NCI-H2227 treated with DMSO at 0.1 percent for 48 hours (cell line): ENCODE measurements around the gene RAB11FIP5.
"Not testable (repeated sequence)": the region's sequence is repeated elsewhere in the genome, so short reads cannot be mapped to it uniquely, and the experiment has no call there.

ENCODE experiments used
- DNase-seq: peaks from one replicate; lab custom pipeline; 2025; lab: John Stamatoyannopoulos, UW

The RAB11FIP5 gene

GRCh38 chr2:73069041-73069854, 43.5 kb downstream of the RAB11FIP5 start:
- DNase-seq = no peak

- DNase-seq = no peak
Observed at GRCh38 chr2:73068147-73068546, 44.6 kb downstream of the RAB11FIP5 start.

GRCh38 chr2:73067043-73067442, 45.7 kb downstream of the RAB11FIP5 start:
- no peak for DNase-seq

- not testable (repeated sequence) for DNase-seq
Observed at GRCh38 chr2:73065070-73065469, 47.7 kb downstream of the RAB11FIP5 start.

GRCh38 chr2:73063909-73064875, 48.6 kb downstream of the RAB11FIP5 start:
- peak; percentile 12 for DNase-seq

- no peak for DNase-seq
Observed at GRCh38 chr2:73063472-73063871, 49.3 kb downstream of the RAB11FIP5 start.

- no peak for DNase-seq
Observed at GRCh38 chr2:73059106-73059505, 53.6 kb downstream of the RAB11FIP5 start.

- DNase-seq = no peak
Observed at GRCh38 chr2:73054980-73055379, 57.8 kb downstream of the RAB11FIP5 start.

- DNase-seq = no peak
Observed at GRCh38 chr2:73053316-73054114, 59.2 kb downstream of the RAB11FIP5 start.

GRCh38 chr2:73050121-73050545, 62.6 kb downstream of the RAB11FIP5 start:
- no peak for DNase-seq

- DNase-seq = no peak
Observed at GRCh38 chr2:73043929-73044832, 68.6 kb downstream of the RAB11FIP5 start.

- DNase-seq = no peak
Observed at GRCh38 chr2:73043276-73043675, 69.5 kb downstream of the RAB11FIP5 start.

GRCh38 chr2:73037947-73038585, 74.7 kb downstream of the RAB11FIP5 start:
- no peak for DNase-seq

GRCh38 chr2:73036766-73037165, 76.0 kb downstream of the RAB11FIP5 start:
- DNase-seq = no peak

GRCh38 chr2:73035899-73036711, 76.6 kb downstream of the RAB11FIP5 start:
- DNase-seq = no peak

GRCh38 chr2:73034661-73035375, 77.9 kb downstream of the RAB11FIP5 start:
- no peak for DNase-seq

GRCh38 chr2:73033766-73034381, 78.9 kb downstream of the RAB11FIP5 start:
- no peak for DNase-seq

- DNase-seq = no peak
Observed at GRCh38 chr2:73033142-73033765, 79.5 kb downstream of the RAB11FIP5 start.
